Activated T-cell treated with anti-CD3 and anti-CD28 coated beads, Interleukin-2, amount 50 U/mL, for 24 hours (primary cell): ENCODE data around the gene LDLRAD3.
"Not testable (repeated sequence)": the region's sequence is repeated elsewhere in the genome, so short reads cannot be mapped to it uniquely, and the experiment has no call there.

Source experiments
- DNase-seq: peaks from one replicate; pipeline ENCODE4 v3.0.0-alpha.2; 2020
- H3K27ac Mint-ChIP-seq: 2 replicates; pipeline ENCODE4 v1.8.0; 2020; ENCODE audit warnings: mild to moderate bottlenecking, mixed read lengths
- H3K27me3 Mint-ChIP-seq: 2 replicates; pipeline ENCODE4 v1.8.0; 2020; ENCODE audit warnings: mixed read lengths
- H3K36me3 Mint-ChIP-seq: 2 replicates; pipeline ENCODE4 v1.8.0; 2020; ENCODE audit warnings: low read depth, mixed read lengths
- H3K4me1 Mint-ChIP-seq: 2 replicates; pipeline ENCODE4 v1.8.0; 2020; ENCODE audit warnings: low read depth, mixed read lengths
- H3K4me3 Mint-ChIP-seq: 2 replicates; pipeline ENCODE4 v1.8.0; 2020; ENCODE audit warnings: mild to moderate bottlenecking, moderate library complexity, mixed read lengths
- H3K9me3 Mint-ChIP-seq: 2 replicates; pipeline ENCODE4 v1.8.0; 2020; ENCODE audit warnings: mixed read lengths

LDLRAD3 gene

DNA sequence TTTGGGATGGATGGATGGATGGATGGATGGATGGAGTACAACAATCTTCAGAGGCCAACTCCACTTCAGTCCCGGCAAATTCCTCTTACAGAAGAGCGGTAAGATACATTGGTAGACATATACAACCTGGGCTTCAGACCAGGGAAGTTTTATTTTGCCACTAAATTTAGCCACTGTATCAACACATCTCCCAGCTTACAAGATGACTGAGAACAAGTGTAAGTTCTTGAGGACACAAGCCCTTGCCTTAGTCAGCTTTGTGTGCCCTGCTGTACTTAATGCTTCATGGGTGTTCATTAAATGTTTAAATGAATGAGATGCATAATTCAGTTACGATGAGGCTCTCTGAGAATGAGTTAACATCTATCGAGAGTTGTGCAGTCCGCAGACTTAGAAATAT lies 217.7 kb downstream of the LDLRAD3 start:
- DNase-seq: no peak
- Mint-ChIP-seq H3K9me3 (no peaks in the 10 kb centered on the region), H3K27ac (no peak overlapping the region), H3K4me3 (no peak overlapping the region), H3K36me3 (no peaks in the 10 kb centered on the region), H3K4me1 (no peaks in the 10 kb centered on the region), H3K27me3 (peaks cover 3% of the 10 kb centered on the region)

DNA sequence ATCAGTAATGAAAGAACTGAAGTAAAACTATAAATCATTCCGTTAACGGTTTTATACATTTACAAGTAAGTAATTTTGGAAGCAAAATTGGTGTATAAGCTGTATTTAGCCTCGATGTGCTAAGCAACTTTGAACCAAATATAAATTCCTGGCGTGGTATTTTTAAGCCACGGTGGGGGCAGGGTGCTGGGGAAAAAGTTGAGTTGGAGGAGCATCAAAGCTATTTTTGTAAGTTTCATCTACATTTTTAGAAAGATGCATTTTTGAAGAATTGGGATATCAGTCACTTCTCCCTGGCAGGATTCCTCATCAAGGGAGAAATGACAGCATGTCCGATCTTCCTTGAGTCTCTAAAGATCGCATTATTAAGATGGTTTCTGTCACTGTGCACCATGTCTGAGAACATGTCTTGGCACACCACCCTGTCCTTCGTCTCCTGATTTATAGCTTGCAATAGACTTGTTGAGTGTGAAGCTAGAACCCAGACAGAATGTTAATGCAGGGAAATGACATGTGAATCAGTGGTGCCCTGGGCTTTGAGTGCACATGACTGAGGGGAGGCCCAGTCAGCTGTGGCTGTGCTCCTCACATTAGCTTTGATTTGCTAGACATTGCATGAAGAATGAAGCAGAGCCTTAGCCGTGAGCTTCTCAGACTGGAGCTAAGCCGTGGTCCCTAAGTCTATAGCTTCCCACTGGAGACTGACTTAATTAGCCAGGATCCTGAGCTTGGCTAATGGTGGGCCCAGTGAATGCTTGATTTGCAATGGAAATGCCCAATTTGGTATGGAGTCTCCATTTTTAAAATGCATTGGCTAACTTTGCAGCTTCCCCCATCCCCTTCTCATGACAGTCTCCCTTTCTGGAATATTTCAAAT lies 218.4 kb downstream of the LDLRAD3 start:
- H3K27ac Mint-ChIP-seq: no peak overlapping the region
- H3K36me3 Mint-ChIP-seq: no peaks in the 10 kb centered on the region
- DNase-seq: no peak
- H3K27me3 Mint-ChIP-seq: peaks cover 3% of the 10 kb centered on the region
- H3K9me3 Mint-ChIP-seq: no peaks in the 10 kb centered on the region
- no peak overlapping the region for H3K4me3 Mint-ChIP-seq
- H3K4me1 Mint-ChIP-seq: no peaks in the 10 kb centered on the region

DNA sequence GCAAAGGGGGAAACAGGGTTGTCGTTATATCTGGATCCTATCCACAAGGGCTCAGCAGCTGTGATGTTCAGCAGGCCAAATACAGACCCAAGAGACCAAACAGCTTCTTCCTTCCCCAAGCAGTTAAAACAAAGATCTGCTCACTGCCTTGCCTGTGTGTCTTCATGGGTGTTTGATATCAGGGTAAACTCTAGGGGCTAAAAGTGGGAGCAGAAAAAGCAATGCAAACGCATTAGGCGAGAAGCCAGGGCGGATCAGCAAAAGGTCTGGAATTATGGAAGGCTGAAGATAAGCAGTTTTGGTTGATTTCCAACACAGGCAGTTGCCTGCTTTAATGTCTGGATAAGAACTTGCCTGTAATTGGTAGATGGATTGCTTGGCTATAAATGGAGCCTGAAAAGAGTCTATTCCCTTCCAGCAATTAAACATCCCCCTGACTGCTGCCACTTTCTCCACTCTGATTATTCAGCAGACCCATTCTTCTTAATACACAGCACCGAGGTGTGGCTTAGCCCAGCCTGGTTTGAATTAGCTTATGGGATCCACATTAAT lies 219.1 kb downstream of the LDLRAD3 start:
- peaks cover 3% of the 10 kb centered on the region for H3K27me3 Mint-ChIP-seq

DNA sequence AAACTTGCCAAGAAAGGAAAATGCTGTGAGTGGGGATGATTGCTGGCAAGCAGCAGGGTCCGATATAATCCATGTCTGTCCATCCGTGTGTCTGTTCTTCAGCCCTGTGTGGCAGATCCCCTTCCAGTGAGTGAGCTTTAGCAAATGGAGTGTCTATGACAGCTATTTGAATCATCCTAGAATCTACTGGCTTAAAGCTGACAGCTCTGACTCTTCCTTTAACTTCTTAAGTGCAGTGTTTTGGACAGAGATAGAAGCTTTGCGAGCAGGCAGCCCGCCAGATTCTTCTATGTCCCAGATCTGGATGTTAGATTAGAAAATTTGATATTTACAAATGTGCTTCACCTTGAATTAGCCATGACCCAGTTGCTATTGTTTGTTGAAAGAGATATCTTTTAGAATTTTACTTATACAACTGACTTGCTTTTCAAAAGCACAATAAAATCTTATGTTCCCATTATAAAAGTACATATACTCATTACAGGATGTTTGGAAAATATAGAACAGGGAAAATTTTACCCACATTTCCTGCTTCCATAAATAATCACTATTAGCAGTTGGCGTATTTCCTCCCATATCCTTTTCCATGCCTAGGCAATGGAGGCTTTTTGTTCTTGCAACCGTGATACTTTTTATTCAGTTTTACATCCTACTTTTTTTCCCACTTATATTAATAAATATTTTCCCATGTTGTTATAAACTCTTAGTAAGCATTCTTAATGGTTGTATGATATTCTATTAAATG lies 220.8 kb downstream of the LDLRAD3 start:
- Mint-ChIP-seq H3K4me1 (no peaks in the 10 kb centered on the region), H3K4me3 (no peak overlapping the region), H3K36me3 (no peaks in the 10 kb centered on the region), H3K9me3 (no peaks in the 10 kb centered on the region), H3K27me3 (peaks cover 3% of the 10 kb centered on the region), H3K27ac (no peak overlapping the region)
- no peak for DNase-seq

More for the DNA sequence above, 219.1 kb downstream of the LDLRAD3 start:
- Mint-ChIP-seq H3K9me3 (no peaks in the 10 kb centered on the region), H3K27ac (no peak overlapping the region), H3K36me3 (no peaks in the 10 kb centered on the region), H3K4me1 (no peaks in the 10 kb centered on the region), H3K4me3 (no peak overlapping the region)
- no peak for DNase-seq

- Mint-ChIP-seq H3K4me3 (no peak overlapping the region), H3K4me1 (no peaks in the 10 kb centered on the region), H3K36me3 (no peaks in the 10 kb centered on the region), H3K9me3 (no peaks in the 10 kb centered on the region), H3K27me3 (peaks cover 4% of the 10 kb centered on the region), H3K27ac (no peak overlapping the region)
- no peak for DNase-seq
Observed at GRCh38 chr11:36165621-36166397, 221.9 kb downstream of the LDLRAD3 start.

DNA sequence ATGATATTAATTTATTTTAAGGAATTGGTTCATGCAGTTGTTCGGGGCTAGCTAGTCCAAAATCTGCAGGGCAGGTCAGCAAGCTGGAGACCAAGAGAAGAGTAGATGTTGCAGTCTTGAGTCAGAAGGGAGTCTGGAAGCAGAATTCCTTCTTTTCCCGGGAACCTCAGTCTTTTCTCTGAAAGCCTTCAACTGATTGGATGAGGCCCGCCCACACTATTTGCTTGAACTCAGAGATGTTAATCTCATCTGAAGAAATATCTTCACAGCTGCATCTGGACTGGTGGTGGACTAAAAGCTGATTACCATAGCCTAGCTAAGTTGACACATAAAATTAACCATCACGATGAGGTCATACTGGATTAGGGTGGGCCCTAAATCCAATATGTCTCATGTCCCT lies 223.2 kb downstream of the LDLRAD3 start:
- DNase-seq: no peak
- Mint-ChIP-seq H3K36me3 (no peaks in the 10 kb centered on the region), H3K27ac (no peak overlapping the region)

DNA sequence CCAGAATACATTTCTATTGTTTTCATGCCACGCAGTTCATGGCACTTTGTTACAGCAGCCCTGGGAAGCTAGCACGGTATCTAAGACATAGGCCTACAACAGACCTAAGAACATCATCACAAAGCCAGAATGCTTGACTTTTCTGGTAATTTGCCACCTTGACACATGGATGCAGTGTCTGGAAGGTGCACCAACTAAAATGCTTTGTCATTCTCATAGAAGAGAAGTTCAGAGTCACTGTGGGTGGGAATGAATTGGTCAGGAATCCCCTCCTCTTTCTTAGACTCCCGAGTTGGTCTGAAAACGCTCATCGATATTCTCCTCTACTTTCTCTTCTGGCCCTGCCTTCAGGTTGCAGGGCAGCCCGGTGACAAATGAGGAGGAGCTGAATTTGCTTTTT lies 223.9 kb downstream of the LDLRAD3 start:
- Mint-ChIP-seq H3K36me3 (no peaks in the 10 kb centered on the region), H3K27me3 (peaks cover 17% of the 10 kb centered on the region), H3K4me1 (no peaks in the 10 kb centered on the region), H3K4me3 (no peak overlapping the region), H3K27ac (no peak overlapping the region), H3K9me3 (no peaks in the 10 kb centered on the region)
- DNase-seq: no peak

More for the DNA sequence above, 223.2 kb downstream of the LDLRAD3 start:
- no peak overlapping the region for H3K4me3 Mint-ChIP-seq
- no peaks in the 10 kb centered on the region for H3K9me3 Mint-ChIP-seq
- no peaks in the 10 kb centered on the region for H3K4me1 Mint-ChIP-seq
- peaks cover 12% of the 10 kb centered on the region for H3K27me3 Mint-ChIP-seq

GRCh38 chr11:36177836-36178235 lies 234.0 kb downstream of the LDLRAD3 start:
- no peak for DNase-seq
- Mint-ChIP-seq H3K27me3 (peaks cover 35% of the 10 kb centered on the region), H3K4me3 (no peak overlapping the region), H3K27ac (no peak overlapping the region), H3K9me3 (no peaks in the 10 kb centered on the region), H3K36me3 (no peaks in the 10 kb centered on the region), H3K4me1 (no peaks in the 10 kb centered on the region)

DNA sequence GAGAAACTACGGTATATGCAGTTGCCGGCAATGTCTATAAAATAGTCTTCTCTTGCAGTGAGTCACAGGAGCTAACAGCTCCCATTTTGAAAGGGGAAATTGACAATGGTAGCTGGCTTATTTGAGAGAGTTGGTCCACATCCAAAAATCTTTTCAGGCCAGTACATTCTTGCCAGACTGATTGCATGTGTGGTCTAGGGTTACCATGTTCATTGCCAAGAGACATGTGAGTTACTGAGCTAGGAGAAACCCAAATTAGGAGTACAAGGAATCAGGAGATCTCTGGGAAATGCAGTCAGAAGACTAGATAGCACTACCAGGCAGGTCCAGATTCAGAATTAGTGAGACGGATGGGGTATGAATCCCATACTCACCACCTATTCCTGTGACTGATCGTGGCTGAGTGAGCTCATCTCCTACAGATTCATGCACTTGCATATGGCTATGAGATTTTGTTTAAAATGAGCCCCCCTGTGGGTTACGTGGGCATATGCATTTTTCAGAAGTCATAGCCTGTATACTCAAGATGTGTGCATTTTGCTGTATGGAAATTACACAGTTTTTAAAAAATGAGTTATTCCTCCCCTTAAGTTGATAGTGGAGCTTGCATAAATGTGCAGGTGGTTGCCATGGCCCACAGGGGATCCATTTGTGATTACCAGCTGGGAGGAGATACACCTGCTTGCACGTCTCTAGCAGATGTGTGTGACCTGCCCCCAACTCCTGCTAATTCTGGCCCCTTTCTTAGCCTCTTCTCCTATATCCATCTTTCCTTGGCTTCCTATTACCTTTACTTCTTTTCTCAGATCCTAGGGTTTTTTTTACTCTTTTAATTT lies 242.7 kb downstream of the LDLRAD3 start:
- Mint-ChIP-seq H3K9me3 (no peaks in the 10 kb centered on the region), H3K4me1 (no peaks in the 10 kb centered on the region), H3K36me3 (no peaks in the 10 kb centered on the region), H3K27me3 (peaks cover 8% of the 10 kb centered on the region), H3K4me3 (no peak overlapping the region), H3K27ac (no peak overlapping the region)
- no peak for DNase-seq

GRCh38 chr11:36187622-36188021 lies 243.8 kb downstream of the LDLRAD3 start:
- H3K27ac Mint-ChIP-seq: no peak overlapping the region
- no peak overlapping the region for H3K4me3 Mint-ChIP-seq
- H3K27me3 Mint-ChIP-seq: peaks cover 8% of the 10 kb centered on the region
- no peaks in the 10 kb centered on the region for H3K9me3 Mint-ChIP-seq
- no peak for DNase-seq
- H3K4me1 Mint-ChIP-seq: no peaks in the 10 kb centered on the region
- no peaks in the 10 kb centered on the region for H3K36me3 Mint-ChIP-seq

DNA sequence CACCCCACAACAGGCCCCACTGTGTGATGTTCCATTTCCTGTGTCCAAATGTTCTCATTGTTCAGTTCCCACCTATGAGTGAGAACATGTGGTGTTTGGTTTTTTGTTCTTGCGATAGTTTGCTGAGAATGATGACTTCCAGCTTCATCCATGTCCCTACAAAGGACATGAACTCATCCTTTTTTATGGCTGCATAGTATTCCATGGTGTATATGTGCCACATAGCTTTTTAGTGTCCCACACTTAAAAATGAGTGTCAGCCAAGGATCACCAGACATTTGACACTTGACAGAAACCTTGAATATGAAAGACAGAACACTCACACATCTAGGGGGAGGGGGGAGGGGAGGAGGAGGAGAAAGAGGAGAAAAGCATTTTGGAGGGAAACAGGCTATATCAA lies 245.9 kb downstream of the LDLRAD3 start:
- H3K4me3 Mint-ChIP-seq, DNase-seq, H3K9me3 Mint-ChIP-seq, H3K36me3 Mint-ChIP-seq, H3K27me3 Mint-ChIP-seq, H3K27ac Mint-ChIP-seq, H3K4me1 Mint-ChIP-seq: not testable (repeated sequence)

DNA sequence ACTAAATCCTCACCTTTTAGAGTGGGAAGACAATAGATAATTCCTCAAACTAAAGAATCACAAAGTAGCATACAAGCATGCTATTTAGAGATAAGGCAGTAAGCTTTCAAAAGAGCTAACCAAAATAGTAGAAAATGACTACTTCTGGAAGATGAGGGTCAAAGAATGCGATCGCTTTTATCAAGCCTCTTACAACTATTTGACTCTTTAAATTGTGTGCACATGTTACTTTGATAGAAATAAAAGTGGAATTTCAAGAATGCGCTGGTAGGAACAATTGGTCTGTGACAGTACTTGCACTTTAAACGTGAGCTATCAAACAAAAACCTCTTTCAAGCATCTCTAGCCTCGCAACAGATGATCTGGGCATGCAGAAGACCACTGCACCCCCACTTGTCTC lies 248.1 kb downstream of the LDLRAD3 start:
- Mint-ChIP-seq H3K27me3 (peaks cover 5% of the 10 kb centered on the region), H3K9me3 (no peaks in the 10 kb centered on the region), H3K27ac (no peak overlapping the region), H3K4me3 (no peak overlapping the region), H3K36me3 (no peaks in the 10 kb centered on the region), H3K4me1 (no peaks in the 10 kb centered on the region)
- DNase-seq: no peak

- no peak overlapping the region for H3K27ac Mint-ChIP-seq
- no peak for DNase-seq
- H3K36me3 Mint-ChIP-seq: no peaks in the 10 kb centered on the region
- H3K9me3 Mint-ChIP-seq: no peaks in the 10 kb centered on the region
- no peaks in the 10 kb centered on the region for H3K4me1 Mint-ChIP-seq
- peaks cover 2% of the 10 kb centered on the region for H3K27me3 Mint-ChIP-seq
- H3K4me3 Mint-ChIP-seq: no peak overlapping the region
Observed at GRCh38 chr11:36192425-36193289, 248.8 kb downstream of the LDLRAD3 start.
